ENCODE results near the gene RIIAD1.

DNA sequence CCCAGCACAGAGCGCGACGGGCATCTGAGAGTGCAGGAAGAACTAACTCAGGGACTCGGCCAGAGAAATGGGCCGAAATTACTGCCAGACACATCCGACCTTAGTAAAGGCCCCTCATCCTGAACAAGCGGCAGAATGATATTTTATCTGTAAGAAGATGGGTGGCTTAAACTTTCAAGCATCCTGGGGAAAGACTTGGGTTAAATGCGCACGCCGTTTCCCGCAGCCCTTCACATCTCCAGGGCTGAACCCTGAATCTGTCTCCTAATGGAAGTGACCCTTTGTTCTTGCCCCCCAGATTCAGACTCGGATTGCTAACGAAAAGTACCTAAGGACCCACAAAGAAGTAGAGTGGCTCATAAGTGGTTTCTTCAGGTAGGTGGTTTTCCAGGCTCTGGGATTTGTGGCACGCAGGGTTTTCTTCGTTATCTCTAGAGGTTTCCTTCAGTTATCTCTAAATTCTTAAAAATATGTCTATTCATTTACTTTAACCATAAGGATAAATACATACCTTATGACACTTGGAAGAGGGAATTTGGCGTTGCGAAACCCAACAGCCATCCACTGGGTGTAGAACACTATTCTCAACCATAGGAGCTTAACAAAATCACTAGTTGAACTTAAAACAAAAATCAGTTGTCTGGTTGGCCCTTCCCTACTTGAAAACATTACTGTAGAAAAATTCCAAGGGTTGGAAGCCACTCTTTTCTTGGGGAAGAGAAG, 627 bp downstream of the RIIAD1 start:
- TF ChIP-seq CTCF (IDR thresholded peaks at IDR 0.05) (no peak), POLR2AphosphoS5 (IDR thresholded peaks at IDR 0.05) (no peak)

All from gastroesophageal sphincter (tissue), 3 donors.